ENCODE results near the gene AOC2.
"Not testable (repeated sequence)": the region's sequence is repeated elsewhere in the genome, so short reads cannot be mapped to it uniquely, and the experiment has no call there.

The AOC2 gene

GRCh38 chr17:42866631-42867575, 22.5 kb downstream of the AOC2 start:
- no peak overlapping the region for H3K4me3 ChIP-seq (ENCODE audit: control insufficient read depth, low read depth, low read length)
- no peak for TF ChIP-seq CTCF (IDR thresholded peaks at IDR 0.05; ENCODE audit: control insufficient read depth, insufficient read depth, low read depth, low read length, missing control alignments)
- DNase-seq (ENCODE audit: low read depth) = no peak

- not testable (repeated sequence) for H3K4me3 ChIP-seq (ENCODE audit: control insufficient read depth, low read depth, low read length); DNase-seq (ENCODE audit: low read depth)
Observed at GRCh38 chr17:42867694-42868261, 23.4 kb downstream of the AOC2 start.

GRCh38 chr17:42868338-42868737, 24.0 kb downstream of the AOC2 start:
- no peak for TF ChIP-seq CTCF (IDR thresholded peaks at IDR 0.05; ENCODE audit: control insufficient read depth, insufficient read depth, low read depth, low read length, missing control alignments)
- no peak overlapping the region for H3K4me3 ChIP-seq (ENCODE audit: control insufficient read depth, low read depth, low read length)
- no peak for DNase-seq (ENCODE audit: low read depth)

- DNase-seq (ENCODE audit: low read depth) = no peak
- no peak for TF ChIP-seq CTCF (IDR thresholded peaks at IDR 0.05; ENCODE audit: control insufficient read depth, insufficient read depth, low read depth, low read length, missing control alignments)
- H3K4me3 ChIP-seq (ENCODE audit: control insufficient read depth, low read depth, low read length) = no peak overlapping the region
Observed at GRCh38 chr17:42871647-42872046, 27.3 kb downstream of the AOC2 start.

- no peak overlapping the region for H3K4me3 ChIP-seq (ENCODE audit: control insufficient read depth, low read depth, low read length)
- no peak for DNase-seq (ENCODE audit: low read depth)
- TF ChIP-seq CTCF (IDR thresholded peaks at IDR 0.05; ENCODE audit: control insufficient read depth, insufficient read depth, low read depth, low read length, missing control alignments) = no peak
Observed at GRCh38 chr17:42872251-42872965, 28.0 kb downstream of the AOC2 start.

GRCh38 chr17:42873315-42873714, 28.9 kb downstream of the AOC2 start:
- TF ChIP-seq CTCF (IDR thresholded peaks at IDR 0.05; ENCODE audit: control insufficient read depth, insufficient read depth, low read depth, low read length, missing control alignments) = no peak
- DNase-seq (ENCODE audit: low read depth) = no peak
- no peak overlapping the region for H3K4me3 ChIP-seq (ENCODE audit: control insufficient read depth, low read depth, low read length)

GRCh38 chr17:42873932-42874695, 29.7 kb downstream of the AOC2 start:
- not testable (repeated sequence) for H3K4me3 ChIP-seq (ENCODE audit: control insufficient read depth, low read depth, low read length); DNase-seq (ENCODE audit: low read depth)
